Activated CD4-positive, alpha-beta T cell treated with anti-CD3 and anti-CD28 coated beads, Interleukin-2, amount 50 U/mL, for 16 hours (primary cell): ENCODE measurements around the gene C1QL2.
A peak's percentile ranks its signal among the peaks of the same experiment; 100 is the strongest.

ENCODE experiments used
- DNase-seq: peaks from one replicate; pipeline ENCODE4 v3.0.0-alpha.2; 2020

The C1QL2 gene

DNA sequence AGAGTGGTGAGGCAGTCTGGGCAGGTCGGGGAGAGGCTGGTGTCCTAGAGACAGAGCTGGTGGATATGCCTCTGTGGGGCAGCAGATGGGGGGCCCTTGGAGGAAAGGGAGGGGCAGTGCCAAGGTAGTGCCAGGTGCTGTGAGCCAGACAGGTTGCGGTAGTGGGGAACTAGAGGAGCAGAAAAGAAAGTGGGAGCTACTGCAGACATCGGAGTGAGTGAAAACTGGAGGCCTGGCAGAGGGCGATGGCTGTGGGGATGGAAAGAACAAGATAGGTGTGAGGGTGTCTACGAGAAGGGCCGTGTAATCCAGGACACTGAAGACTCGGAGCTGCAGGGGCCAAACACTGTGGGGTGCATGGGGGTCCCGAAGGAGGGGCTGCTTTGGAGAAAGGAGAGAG lies 21.7 kb downstream of the C1QL2 start:
- no peak for DNase-seq

- no peak for DNase-seq
Measured at GRCh38 chr2:119136093-119136492, 22.5 kb downstream of the C1QL2 start.

DNA sequence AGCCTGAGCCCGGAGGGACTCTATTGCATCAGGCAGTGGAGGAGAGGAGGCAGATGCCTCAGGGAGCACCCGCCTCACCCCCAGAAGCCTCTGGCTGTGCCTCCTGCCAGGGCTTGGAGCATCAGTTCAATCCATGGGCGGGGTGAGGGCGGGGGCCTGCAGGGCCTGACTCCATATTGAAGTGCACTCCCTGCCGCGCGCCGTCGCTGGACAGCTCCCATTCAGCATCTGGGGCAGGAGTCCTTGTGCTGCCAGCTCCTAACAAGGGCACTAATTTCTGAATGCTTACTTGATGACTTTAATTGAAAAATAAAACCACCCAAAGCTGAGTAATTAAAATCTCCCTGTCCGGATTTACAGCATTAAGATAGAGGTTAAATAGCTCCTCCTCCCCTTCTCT lies 23.8 kb downstream of the C1QL2 start:
- no peak for DNase-seq

- peak; percentile 43 for DNase-seq
Measured at GRCh38 chr2:119126650-119127049, 31.9 kb downstream of the C1QL2 start.

DNA sequence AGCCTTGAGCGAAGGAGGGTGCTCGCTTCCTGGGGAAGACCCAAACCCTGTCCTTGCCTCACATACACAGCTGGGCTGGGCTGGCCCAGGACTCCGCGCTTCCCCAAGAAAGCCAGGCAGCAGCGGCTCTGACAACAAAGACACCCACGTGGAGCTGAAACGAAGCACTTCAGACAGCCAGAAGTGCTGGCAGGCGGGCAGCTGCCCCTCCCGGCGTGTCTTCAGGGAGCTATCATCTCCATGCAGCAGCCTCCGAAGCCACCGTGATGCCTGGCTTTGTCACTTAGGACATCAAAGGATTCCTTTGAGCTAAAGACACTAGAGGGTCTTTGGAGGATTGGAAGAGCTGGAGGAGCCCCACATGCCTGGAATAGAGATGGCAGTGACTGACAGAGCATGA lies 35.2 kb downstream of the C1QL2 start:
- no peak for DNase-seq

GRCh38 chr2:119122663-119123062 lies 35.9 kb downstream of the C1QL2 start:
- no peak for DNase-seq

DNA sequence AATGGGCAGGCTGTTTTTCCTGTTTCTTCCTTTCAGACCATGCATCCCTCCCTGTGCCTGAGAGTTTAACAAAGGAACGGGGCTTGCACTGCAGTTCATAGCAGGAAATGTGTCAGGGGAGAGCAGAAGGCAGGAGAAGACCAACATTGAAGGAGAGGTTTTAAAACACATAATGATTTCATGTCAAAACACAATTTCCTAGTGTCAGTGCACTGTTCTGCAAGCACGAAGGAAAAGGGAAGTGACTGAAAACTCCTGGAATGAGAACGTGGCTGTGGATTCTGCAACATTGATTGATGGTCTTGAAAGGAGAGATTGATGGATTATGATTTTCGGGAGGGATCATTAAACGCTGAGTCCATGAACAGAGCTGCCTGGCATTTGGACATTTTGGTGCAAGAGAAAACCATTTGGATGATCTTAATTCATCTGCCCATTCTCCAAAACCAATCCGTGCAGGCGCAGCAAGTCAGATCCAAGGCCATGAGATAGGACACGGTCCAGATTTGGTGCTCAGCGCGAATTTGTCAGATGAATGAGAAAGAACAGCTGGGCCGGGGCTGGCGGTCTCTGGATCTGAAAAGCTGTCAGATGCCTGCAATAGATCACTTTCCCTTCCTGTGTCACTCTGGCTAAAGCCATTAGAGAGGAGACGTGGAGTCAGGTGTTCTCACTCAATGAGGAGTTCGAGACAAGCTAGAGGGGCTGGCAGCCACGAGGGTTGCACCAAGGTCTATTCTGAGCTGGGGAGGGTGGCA lies 38.4 kb downstream of the C1QL2 start:
- no peak for DNase-seq

GRCh38 chr2:119119076-119119785 lies 39.3 kb downstream of the C1QL2 start:
- no peak for DNase-seq

- no peak for DNase-seq
Measured at GRCh38 chr2:119117891-119118882, 40.4 kb downstream of the C1QL2 start.

DNA sequence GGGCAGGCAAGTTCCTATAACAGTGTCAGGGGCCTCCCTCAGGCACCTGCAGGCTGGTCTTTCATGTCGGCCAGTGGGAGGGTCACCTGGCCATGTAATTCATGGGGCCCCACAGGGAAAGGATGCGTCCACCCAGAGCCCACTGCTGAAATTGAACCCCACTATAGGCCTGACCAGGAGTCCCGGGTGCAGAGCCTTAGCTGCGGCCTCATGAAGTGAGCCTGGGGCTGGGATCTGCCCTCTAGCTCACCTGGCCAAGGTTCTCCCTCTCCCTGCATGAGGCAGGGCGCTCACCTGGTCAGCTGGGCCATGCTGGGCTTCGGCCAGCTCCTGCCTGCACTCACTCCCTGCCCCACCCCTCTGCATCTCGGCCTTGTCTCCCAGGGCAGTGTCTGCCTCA lies 41.1 kb downstream of the C1QL2 start:
- no peak for DNase-seq

GRCh38 chr2:119116411-119117295 lies 41.9 kb downstream of the C1QL2 start:
- DNase-seq = no peak

DNA sequence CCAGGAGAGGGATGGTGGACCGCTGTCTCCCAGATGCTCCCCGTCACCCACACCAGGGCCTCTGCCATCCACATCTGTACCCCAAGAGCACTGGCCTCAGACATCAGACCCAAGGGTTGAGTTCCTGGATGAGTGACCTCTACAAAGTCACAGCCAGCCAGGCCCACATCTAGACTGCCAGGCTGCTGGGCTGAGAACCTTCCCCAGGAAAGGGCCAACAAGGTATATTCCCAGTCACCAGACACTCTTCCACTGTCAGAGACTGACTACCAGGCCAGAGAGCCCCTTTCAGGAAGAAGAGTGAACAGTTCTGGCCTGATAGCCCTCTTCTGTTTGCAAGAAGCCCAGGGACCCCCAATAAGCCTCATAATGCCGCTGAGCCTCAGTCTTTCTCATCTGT lies 44.3 kb downstream of the C1QL2 start:
- DNase-seq = no peak

- no peak for DNase-seq
Measured at GRCh38 chr2:119113489-119113770, 45.1 kb downstream of the C1QL2 start.

DNA sequence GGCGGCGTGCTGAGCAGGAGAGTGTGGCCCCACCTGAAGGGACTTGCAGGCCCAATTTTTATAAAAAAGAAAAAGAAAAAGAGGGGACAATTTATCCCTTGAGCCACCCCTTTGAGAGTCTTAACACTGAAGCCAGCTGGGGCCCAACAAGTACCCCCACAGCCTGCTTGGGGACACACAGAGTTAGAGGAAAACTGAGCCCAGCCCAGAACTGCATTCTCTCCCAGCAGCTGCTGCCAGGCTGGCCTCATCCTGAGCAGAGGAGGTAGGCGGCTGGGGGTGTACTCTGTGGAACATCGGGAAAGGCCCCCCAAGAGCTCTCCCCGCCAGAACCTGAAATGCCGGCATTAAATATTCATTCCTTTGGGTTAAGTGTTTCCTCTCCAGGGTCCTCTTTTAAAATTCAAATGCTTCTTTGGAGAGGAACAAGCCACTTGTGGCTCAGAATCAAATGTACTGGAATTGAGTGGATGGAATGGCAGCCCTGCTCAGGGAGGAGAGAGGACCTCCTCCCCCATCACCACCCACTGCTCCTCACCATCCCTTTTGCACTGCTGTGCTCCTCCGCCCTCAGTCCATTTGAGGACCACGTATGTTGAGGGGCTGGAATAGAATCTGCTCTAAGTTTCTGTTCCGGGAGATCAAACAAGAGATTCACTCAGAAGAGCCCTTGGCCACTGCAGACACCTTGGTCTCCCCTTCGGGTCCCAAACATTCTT lies 45.6 kb downstream of the C1QL2 start:
- no peak for DNase-seq

DNA sequence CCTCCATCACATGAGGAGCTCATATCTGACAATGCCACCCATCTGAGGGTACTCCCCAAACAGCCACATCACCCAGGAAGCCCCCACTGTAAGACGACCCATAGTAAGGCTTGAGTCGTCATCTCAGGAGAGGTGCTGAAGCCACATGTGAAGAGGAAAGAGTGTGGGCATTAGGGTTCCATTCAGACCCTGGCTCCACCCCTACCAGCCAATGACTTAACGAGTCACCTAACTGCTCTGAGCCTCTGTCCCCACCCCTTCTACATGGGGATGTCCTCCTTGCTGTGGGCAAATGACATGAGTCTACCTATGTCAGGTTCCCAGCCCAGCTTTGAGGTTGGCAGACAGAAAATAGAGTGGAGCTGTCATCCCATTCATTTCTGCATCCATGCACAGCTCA lies 46.3 kb downstream of the C1QL2 start:
- no peak for DNase-seq

DNA sequence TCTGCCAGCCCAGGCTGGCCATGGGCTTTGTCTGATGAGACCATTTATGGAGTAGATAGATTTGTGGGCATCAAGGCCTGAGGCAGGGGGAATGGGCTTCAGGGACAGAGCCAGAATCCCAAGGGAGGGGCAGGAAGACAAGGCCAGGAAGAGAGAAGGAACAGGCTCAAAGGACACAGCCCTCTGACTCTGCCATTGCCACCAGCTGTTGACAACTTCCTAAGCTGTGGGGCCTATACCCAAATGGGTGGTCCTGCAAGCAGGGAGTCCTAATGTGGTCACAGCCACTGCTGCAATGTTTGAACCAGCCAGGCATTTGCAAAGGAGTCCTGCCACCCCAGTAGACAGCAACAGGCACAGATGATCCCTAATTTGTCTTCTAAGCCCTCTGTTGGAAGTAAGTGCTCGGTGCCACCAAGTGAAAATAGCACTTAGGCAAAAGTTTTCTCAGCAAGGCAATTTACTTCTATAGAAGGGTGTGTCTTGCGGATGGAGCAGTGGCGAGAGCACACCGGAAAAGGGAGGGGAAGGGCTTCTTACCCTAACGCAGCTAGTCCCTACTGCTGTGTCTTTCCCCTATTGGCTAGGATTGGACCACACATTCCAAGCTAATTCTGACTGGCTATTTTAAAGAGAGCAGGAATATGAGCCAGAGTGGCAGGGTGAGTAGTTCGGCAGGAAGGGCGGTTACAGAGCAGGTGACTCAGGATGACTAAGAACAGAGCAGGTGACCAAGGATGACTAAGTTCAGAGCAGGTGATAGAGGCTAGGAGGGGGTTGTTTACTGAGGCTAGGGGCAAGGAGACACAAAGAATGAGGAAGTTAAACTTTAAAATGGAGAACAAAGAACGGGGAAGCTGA lies 47.2 kb downstream of the C1QL2 start:
- no peak for DNase-seq

GRCh38 chr2:119109866-119110265 lies 48.7 kb downstream of the C1QL2 start:
- no peak for DNase-seq

DNA sequence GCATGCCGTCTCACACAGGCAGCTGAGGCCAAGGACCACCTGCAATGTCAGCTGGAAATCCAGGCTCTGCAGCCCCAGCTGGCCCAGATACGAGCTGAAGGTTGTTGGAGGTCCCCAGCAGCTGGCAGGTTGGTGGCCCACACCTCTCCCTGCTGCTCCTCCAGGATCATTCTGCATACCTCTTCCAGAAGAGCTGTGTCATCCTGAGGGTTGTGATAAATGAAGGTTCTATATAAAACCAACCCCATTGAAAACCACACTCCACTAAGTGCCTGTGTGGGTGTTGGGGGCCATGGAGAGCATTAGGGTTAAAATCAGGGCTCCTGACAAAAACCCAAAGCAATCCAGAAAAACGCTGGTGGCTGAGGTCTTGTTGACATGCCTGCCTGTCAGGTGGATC lies 50.4 kb downstream of the C1QL2 start:
- DNase-seq = no peak

GRCh38 chr2:119106301-119106897 lies 52.2 kb downstream of the C1QL2 start:
- DNase-seq = peak; percentile 11
